Uterus (tissue), 4 donors: ENCODE data around the gene MCUB. TPM values are rescaled to one million over a fixed set of nuclear protein-coding genes. Genes with fewer than 3 reads are reported as not detected.
"Not testable (repeated sequence)": the region's sequence is repeated elsewhere in the genome, so short reads cannot be mapped to it uniquely, and the experiment has no call there.

Source experiments
- DNase-seq, 2 donors: peaks; one replicate each; pipeline ENCODE4 v3.0.0-alpha.2; 2019 to 2020
- H3K27ac ChIP-seq, 2 donors: fragments of 200-600 bp; sonication (generic); 1 replicate in 1 of 2; 2 replicates in 1 of 2; pipeline ENCODE4 v1.5.1; 2016 to 2018
- H3K27me3 ChIP-seq, 2 donors: fragments of 200-600 bp; sonication (generic); one replicate each; pipeline ENCODE4 v1.5.1; 2018 to 2019; ENCODE audit warnings: control low read depth in 1 of 2
- H3K36me3 ChIP-seq, 2 donors: fragments of 200-600 bp; sonication (generic); one replicate each; pipeline ENCODE4 v1.5.1; 2019; ENCODE audit warnings: control low read depth in 1 of 2
- H3K4me1 ChIP-seq, 2 donors: fragments of 200-600 bp; sonication (generic); one replicate each; pipeline ENCODE4 v1.5.1; 2018 to 2019; ENCODE audit warnings: control low read depth in 1 of 2
- H3K4me3 ChIP-seq, 2 donors: fragments of 200-600 bp; sonication (generic); 1 replicate in 1 of 2; 2 replicates in 1 of 2; pipeline ENCODE4 v1.5.1; 2018 to 2019; ENCODE audit warnings: mild to moderate bottlenecking in 1 of 2
- H3K9me3 ChIP-seq, 2 donors: fragments of 200-600 bp; sonication (generic); one replicate each; pipeline ENCODE4 v1.5.1; 2019; ENCODE audit warnings: control low read depth in 1 of 2
- POLR2A ChIP-seq, 2 donors: fragments of 450-650 bp; IDR thresholded peaks; one replicate each; pipeline ENCODE4 v1.6.1; 2016; ENCODE audit warnings: antibody characterized with exemption in 2 of 2, mild to moderate bottlenecking in 1 of 2, moderate library complexity in 1 of 2
- intact Hi-C: fragments of 100-400 bp; cut with DNase I; formaldehyde crosslinking; loops from one replicate; pipeline ENCODE4 v1.15.1; 2023; ENCODE audit warnings: low total_unique reads
- total RNA-seq, 4 donors: library from RNA; depleted of rRNA in 3 of 4; stranded (reverse); fragments of >200 nt in 3 of 4; gene quantifications; one replicate each; pipeline versions ENCODE4 v1.1.0 to v1.2.4, GENCODE V29; 2014 to 2023
- TF ChIP-seq, protein P1 (sequence below), 4 experiments: fragments of 200-600 bp in 2 of 4; fragments of 450-650 bp in 2 of 4; sonication (generic) in 2 of 4; IDR thresholded peaks; one replicate each; pipeline ENCODE4 v1.5.1; 2016 to 2019; ENCODE audit warnings: antibody characterized with exemption in 4 of 4, mild to moderate bottlenecking in 2 of 4, moderate library complexity in 1 of 4
- donor health status: DM: yes; HTN: yes; CAD: no.

The MCUB gene, protein sequence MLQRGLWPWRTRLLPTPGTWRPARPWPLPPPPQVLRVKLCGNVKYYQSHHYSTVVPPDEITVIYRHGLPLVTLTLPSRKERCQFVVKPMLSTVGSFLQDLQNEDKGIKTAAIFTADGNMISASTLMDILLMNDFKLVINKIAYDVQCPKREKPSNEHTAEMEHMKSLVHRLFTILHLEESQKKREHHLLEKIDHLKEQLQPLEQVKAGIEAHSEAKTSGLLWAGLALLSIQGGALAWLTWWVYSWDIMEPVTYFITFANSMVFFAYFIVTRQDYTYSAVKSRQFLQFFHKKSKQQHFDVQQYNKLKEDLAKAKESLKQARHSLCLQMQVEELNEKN
- 10 to 100 TPM in 3 of 4 donors, 1 to 10 TPM in 1; 3.3 to 34.8 (median 21.4) TPM for total RNA-seq

DNA sequence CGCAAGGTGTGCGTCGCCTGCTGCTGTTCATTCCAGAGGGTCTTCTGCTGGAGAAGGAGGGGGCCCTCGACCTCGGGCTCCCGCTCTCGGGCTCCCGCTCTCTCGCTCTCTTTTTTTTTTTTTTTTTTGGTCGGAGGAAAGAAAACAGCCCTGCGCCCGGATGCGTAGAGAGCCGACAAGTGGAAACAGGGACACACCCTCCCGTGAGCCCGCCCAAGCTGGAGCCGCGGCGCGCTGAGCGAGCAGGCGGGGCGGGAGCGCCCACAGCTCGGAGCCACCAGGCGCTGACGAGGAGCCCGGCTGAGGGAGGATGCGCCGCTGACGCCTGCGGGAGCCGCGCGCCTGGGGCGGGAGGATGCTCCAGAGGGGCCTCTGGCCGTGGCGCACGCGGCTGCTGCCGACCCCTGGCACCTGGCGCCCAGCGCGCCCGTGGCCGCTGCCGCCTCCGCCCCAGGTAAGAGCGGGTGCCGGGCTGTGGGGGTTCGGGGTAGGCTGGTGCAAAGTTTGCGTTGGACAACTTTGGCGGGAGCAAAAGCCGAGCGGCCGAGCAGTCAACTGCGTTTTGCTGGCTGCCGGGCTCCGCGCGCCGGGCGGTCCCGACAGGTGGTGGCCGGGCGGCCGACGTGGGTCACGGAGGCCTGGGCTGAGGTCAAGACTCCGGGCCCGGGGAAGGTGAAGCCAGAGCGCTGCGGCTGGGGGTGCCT, at the start of gene MCUB:
TSS of gene MCUB (plus strand) at position 264 of the 704 bp plus-strand sequence. CDS start at position 356, 92 bp downstream.
- intact Hi-C loops: no loop called here
- Histone ChIP-seq H3K27ac (peak within 1 kb of the TSS; percentile 93 to 95), H3K27me3 (no peaks in the 10 kb centered on the region), H3K4me3 (peak within 1 kb of the TSS; percentile 57 to 66), H3K4me1 (peaks cover 0 to 3% of the 10 kb centered on the region in 2 donors), H3K9me3 (no peaks in the 10 kb centered on the region), H3K36me3 (no peaks in the 10 kb centered on the region)
- peak; percentile 85 to 87 for DNase-seq
- TF ChIP-seq, protein P1, sequence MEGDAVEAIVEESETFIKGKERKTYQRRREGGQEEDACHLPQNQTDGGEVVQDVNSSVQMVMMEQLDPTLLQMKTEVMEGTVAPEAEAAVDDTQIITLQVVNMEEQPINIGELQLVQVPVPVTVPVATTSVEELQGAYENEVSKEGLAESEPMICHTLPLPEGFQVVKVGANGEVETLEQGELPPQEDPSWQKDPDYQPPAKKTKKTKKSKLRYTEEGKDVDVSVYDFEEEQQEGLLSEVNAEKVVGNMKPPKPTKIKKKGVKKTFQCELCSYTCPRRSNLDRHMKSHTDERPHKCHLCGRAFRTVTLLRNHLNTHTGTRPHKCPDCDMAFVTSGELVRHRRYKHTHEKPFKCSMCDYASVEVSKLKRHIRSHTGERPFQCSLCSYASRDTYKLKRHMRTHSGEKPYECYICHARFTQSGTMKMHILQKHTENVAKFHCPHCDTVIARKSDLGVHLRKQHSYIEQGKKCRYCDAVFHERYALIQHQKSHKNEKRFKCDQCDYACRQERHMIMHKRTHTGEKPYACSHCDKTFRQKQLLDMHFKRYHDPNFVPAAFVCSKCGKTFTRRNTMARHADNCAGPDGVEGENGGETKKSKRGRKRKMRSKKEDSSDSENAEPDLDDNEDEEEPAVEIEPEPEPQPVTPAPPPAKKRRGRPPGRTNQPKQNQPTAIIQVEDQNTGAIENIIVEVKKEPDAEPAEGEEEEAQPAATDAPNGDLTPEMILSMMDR (IDR thresholded peaks at IDR 0.05): peak in 1 of 4 experiments; percentile 22
- peak; percentile 52 to 76 for TF ChIP-seq POLR2A (IDR thresholded peaks at IDR 0.05)

DNA sequence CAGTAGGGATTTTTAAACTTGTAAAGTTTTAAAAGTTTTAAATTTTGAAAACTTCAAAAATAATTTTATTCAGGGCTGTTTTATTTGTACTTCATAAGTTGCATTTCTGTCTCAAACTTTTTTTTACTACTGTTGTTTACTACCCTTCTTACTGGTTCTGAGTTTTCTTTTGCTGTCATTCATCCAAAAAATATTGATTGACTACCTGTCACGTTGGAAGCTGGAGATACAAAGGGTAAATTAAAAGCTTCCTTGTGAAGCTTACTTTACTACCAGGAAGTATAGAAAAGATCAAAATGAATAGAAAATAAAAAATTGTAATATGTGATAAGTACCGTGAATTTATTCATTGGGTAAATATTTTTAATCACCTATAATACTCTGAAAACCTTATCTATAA, 49.4 kb upstream of the MCUB start:
- no peak for TF ChIP-seq POLR2A (IDR thresholded peaks at IDR 0.05)
- TF ChIP-seq, protein P1 (IDR thresholded peaks at IDR 0.05): no peak
- Histone ChIP-seq H3K4me1 (no peaks in the 10 kb centered on the region), H3K27ac (no peak overlapping the region), H3K4me3 (no peak overlapping the region), H3K9me3 (no peaks in the 10 kb centered on the region), H3K27me3 (no peaks in the 10 kb centered on the region), H3K36me3 (no peaks in the 10 kb centered on the region)
- intact Hi-C loops: no loop called here
- no peak for DNase-seq

DNA sequence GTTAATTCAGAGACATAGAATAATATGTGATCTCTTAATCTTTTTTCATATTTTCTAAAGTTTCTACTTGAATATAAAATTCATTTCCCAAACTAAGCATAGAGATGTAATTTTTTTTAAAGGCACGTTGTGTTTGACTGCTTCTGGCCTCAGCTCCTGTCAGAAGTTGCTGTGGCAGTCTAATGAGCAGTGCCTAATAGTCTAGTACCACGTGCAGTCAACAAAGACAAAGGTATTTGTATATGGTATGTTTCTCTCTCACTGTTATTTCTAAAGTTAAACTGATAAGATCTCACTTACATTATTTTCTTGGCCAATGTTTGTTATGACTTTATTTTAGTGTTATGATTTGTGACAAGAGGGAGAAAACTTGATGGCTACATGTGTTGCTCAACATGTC, 48.6 kb upstream of the MCUB start:
- H3K36me3 ChIP-seq: no peaks in the 10 kb centered on the region
- intact Hi-C loops: no loop called here
- no peak for DNase-seq
- H3K4me3 ChIP-seq: no peak overlapping the region
- H3K9me3 ChIP-seq: no peaks in the 10 kb centered on the region
- TF ChIP-seq, protein P1 (IDR thresholded peaks at IDR 0.05): no peak
- TF ChIP-seq POLR2A (IDR thresholded peaks at IDR 0.05): no peak
- H3K27ac ChIP-seq: no peak overlapping the region
- H3K27me3 ChIP-seq: no peaks in the 10 kb centered on the region
- H3K4me1 ChIP-seq: no peaks in the 10 kb centered on the region

DNA sequence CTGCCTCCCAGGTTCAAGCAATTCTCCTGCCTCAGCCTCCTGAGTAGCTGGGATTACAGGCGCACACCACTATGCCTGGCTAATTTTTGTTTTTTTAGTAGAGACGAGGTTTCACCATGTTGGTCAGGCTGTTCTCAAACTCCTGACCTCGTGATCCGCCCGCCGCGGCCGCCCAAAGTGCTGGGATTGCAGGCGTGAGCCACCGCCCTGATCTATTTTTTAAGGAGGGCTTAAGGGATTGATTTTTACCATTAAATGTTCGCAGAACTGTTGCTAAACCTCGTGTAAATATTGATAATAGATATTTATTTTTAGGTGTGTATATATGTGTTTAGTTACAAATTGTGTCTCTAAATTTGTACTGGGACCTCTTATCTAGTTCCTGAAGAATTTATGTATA, 46.7 kb upstream of the MCUB start:
- DNase-seq, H3K9me3 ChIP-seq, H3K27me3 ChIP-seq, H3K36me3 ChIP-seq, H3K27ac ChIP-seq, intact Hi-C loops, H3K4me3 ChIP-seq, H3K4me1 ChIP-seq: not testable (repeated sequence)

DNA sequence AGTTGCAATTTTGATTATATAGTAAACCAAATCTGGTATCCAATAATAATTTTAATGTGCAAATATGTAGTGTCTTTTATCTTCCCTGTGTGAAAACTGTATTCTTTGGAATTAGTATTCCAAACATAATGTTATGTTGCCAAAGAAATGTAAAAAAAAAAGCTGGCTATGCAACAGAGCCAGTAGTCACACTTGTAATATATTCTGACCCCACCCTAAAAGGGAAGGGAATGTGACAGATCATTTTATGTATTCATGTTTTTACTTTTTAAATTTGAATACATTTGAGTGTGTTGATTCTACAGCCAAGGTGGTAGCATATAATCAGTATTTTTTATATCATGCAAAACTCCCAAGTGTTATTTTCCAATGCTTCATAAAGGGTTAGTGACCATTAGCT, 27.9 kb upstream of the MCUB start:
- TF ChIP-seq POLR2A (IDR thresholded peaks at IDR 0.05): no peak
- TF ChIP-seq, protein P1 (IDR thresholded peaks at IDR 0.05): no peak
- H3K36me3 ChIP-seq: no peaks in the 10 kb centered on the region

More for the DNA sequence above, 27.9 kb upstream of the MCUB start:
- DNase-seq: no peak
- no peaks in the 10 kb centered on the region for H3K9me3 ChIP-seq
- intact Hi-C loops: no loop called here
- H3K4me3 ChIP-seq: no peak overlapping the region
- no peak overlapping the region for H3K27ac ChIP-seq
- no peaks in the 10 kb centered on the region for H3K4me1 ChIP-seq
- no peaks in the 10 kb centered on the region for H3K27me3 ChIP-seq
